NT2/D1 (cell line): ENCODE data around the gene DNM3.

Experiments
- YY1 ChIP-seq: IDR thresholded peaks from 2 replicates; pipeline ENCODE4 v1.6.1; 2011; ENCODE audit not compliant: insufficient read length, insufficient read depth
- ZNF274 ChIP-seq: IDR thresholded peaks from 2 replicates; pipeline ENCODE4 v1.6.1; 2011; ENCODE audit warnings: mild to moderate bottlenecking, low read depth, low read length

- TF ChIP-seq ZNF274, result no peak
- no peak for TF ChIP-seq YY1
These were observed 557.9 kb downstream of the DNM3 start for GRCh38 chr1:172398970-172399755.
